ENCODE results near the gene WDR11.
"Not testable (repeated sequence)": the region's sequence is repeated elsewhere in the genome, so short reads cannot be mapped to it uniquely, and the experiment has no call there.

Gene WDR11

GRCh38 chr10:120841522-120842189 lies 9.5 kb upstream of the WDR11 start:
- no peak for DNase-seq

- DNase-seq: no peak
Observed at GRCh38 chr10:120854388-120854787, 3.2 kb downstream of the WDR11 start.

GRCh38 chr10:120861178-120861855 lies 10.2 kb downstream of the WDR11 start:
- no peak for DNase-seq

DNA sequence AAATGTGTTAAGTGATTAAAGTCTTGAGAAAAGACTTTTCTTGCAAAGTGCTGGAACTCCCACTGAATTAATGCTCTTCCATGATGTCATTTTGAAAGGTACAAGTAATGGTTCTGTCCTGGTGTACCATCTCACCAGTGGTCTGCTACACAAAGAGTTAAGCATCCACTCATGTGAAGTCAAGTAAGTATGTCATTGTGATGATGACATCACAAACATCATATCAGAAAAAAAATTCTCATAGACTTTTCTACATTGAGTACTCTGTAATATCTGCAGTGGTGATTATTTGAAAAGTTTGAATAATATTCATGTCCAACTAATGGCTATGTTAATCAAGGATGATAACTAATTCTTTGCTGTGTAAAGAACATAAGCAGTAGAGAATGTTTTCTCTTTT lies 22.6 kb downstream of the WDR11 start:
- no peak for DNase-seq

DNA sequence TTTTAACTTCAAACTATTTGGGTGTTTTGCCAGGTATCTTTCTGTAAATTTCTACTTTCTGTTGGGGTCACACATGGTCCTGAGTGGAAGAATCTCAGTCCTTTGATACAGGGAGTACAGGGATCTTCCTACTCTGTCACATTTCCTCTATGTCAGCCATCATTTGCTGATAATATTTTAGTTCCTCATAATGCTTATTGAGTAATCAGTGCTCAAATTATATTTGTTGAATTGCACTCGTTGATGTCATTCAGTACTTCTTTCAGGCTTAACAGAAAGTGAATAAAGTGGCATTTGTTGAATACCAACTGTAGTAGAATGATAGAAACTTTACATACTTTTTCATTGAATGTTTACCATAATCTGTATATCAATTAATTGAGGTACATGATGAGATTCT lies 31.9 kb downstream of the WDR11 start:
- DNase-seq: no peak

- no peak for DNase-seq
Observed at GRCh38 chr10:120887482-120887881, 36.3 kb downstream of the WDR11 start.

DNA sequence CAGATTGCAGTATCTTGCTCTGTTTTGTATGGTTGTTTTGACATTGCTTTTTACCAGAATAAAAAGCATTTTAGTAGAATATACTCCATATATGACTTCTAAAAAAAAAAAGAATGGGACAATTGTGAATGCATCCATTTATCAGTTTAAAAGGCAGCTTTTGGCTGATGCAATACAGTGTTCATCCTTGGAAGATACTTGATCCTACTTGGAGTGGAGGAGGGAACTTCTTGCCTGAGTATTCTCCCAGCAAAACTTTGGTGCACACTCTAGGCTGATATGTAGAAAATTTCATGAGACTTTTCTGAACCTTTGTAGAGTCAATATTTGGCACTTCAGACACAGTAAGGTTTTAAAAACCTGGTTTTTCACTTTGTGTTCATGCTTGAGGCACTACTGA lies 40.2 kb downstream of the WDR11 start:
- no peak for DNase-seq

GRCh38 chr10:120894556-120894955 lies 43.4 kb downstream of the WDR11 start:
- no peak for DNase-seq

- no peak for DNase-seq
Observed at GRCh38 chr10:120897343-120897742, 46.2 kb downstream of the WDR11 start.

GRCh38 chr10:120905268-120905667 lies 54.1 kb downstream of the WDR11 start:
- DNase-seq: no peak

DNA sequence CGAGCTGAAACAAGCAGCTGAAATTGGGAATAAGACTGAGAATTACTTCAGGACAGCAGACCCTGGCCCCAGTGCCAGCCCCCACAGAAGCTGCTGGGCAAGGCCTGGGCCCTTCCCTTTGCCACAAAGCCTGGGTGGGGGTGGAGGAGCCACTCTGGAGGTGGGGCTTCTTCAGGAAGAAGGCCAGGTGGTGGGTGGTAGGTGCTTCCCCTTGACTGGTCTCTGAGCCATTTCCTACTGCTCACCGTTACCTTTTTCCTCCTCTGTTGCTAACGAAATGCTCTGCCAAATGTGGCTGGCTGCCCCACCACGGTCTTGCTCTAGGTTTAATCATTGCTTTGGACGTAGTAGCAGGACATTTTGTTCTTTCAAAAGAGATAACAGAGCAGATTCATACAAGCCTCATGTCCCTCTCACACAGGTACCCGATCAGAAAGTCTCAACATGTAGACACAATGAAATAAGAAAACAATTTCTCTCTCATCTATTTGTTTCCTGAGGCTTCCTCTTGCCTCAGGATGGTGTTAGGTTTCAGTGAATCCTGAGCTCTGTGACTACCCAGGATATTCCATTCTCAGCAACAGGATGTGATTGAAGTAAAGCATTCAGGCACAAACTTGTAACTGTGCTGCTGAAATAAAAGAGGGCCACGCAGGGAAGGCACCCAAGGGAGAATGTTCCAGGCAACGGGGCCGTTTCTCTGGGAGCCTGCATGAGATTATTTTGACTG lies 66.5 kb downstream of the WDR11 start:
- DNase-seq: no peak

GRCh38 chr10:120923886-120924285 lies 72.7 kb downstream of the WDR11 start:
- not testable (repeated sequence) for DNase-seq

- DNase-seq: no peak
Observed at GRCh38 chr10:120926611-120927010, 75.4 kb downstream of the WDR11 start.

GRCh38 chr10:120927352-120927751 lies 76.2 kb downstream of the WDR11 start:
- no peak for DNase-seq

- DNase-seq: no peak
Observed at GRCh38 chr10:120929166-120929565, 78.0 kb downstream of the WDR11 start.

DNA sequence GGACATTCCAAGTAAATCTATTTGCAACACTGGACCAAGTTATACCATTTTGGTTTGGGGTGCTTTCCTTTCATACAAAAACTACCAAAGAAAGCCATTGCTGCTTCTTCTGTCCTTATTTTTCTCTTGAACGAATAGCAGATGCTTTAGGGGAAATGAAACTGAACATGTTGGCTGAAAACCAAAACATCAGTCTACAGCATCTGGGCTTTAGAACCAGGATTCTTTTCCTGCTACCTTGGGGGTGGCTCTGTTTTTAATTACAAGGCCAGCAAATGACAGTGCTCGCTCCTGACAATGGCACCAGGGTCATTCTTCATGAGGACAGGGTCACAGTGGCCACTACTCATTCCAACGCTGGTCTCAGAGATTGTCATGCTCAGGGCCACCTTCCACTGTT lies 80.3 kb downstream of the WDR11 start:
- DNase-seq: no peak

DNA sequence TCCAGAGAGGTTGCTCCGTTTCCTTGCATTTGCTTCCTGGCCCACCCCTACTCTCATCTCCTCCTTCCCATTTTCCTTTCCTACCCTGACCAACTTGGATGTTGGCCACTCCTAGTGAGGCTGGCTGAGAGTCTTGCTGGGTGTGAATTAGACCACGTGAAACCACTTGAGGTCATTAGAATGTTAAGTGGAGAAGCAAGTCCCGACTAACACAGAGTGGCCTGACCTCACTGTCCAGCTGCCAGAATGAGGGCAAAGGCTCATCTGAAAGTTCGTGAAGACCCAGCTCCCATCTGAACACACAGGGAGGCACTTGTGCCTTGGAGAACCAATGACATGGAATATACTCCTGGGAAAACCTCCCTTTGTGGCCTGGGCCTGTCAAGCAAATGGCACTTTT lies 80.8 kb downstream of the WDR11 start:
- no peak for DNase-seq

- no peak for DNase-seq
Observed at GRCh38 chr10:120938822-120939221, 87.7 kb downstream of the WDR11 start.

DNA sequence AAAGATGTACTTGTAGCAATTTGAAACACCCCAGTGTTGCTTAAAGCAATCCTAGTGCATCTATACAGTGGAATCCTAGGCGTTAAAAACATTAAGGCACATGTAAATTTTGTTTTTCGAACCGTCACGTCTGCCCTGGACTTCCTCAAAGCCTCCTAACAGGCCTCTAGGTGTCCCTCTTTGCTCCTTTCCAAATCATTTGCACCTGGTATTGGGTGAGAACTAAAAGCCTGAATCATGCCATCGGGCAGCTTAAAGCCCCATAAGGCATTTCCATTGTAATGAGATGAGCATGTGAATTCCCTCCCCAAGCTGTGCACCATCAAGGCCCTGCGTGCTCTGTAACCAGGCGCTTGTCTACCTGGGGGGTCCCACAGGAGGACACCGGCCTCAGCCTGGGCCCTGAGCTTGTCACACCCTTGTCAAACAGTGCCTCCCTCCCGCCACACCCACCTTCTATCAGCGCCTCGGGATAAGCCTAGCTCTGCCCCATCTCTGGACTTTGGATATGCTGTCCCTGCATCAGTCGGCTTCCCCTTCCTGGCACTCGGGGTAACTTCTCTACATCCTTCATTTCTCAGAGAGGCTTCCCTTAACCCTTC lies 89.2 kb downstream of the WDR11 start:
- DNase-seq: no peak

- DNase-seq: no peak
Observed at GRCh38 chr10:120941501-120941900, 90.3 kb downstream of the WDR11 start.

- DNase-seq: peak; percentile 14 to 57 (median 48)
Observed at GRCh38 chr10:120942806-120943413, 91.7 kb downstream of the WDR11 start.

- DNase-seq: no peak
Observed at GRCh38 chr10:120943542-120943941, 92.4 kb downstream of the WDR11 start.

GRCh38 chr10:120944586-120945125 lies 93.5 kb downstream of the WDR11 start:
- DNase-seq: no peak

All from stimulated activated naive CD4-positive, alpha-beta T cell (primary cell).